B cell (primary cell): ENCODE data around the gene PPCS. TPM values are rescaled to one million over a fixed set of nuclear protein-coding genes. Genes with fewer than 3 reads are reported as not detected.

Source experiments
- ATAC-seq: fragments of 200-7000 bp; cut with Tn5 transposase; one replicate; pipeline ENCODE4 v1.10.0; 2021; ENCODE audit warnings: low read depth, mild to moderate bottlenecking, moderate number of reproducible peaks, moderate library complexity
- CTCF ChIA-PET: fragments of 350-600 bp; sonication (Branson Sonifier 250); formaldehyde crosslinking; loops from one replicate; lab custom pipeline; 2021; ENCODE audit warnings: antibody characterized with exemption, inconsistent platforms; lab: Charles Lee
- POLR2A ChIA-PET: fragments of 350-600 bp; sonication (Branson Sonifier 250); formaldehyde crosslinking; loops from one replicate; lab custom pipeline; 2021; ENCODE audit warnings: antibody characterized with exemption; lab: Charles Lee
- DNase-seq: peaks from one replicate; pipeline ENCODE4 v3.0.0; 2013
- H2AFZ ChIP-seq: 2 replicates; pipeline ENCODE4 v1.6.1; 2012; ENCODE audit warnings: mild to moderate bottlenecking, low read depth, low read length; ENCODE audit not compliant: insufficient read depth, poor library complexity, severe bottlenecking
- H3K27ac ChIP-seq, 2 donors: 1 replicate in 1 of 2; 2 replicates in 1 of 2; pipeline ENCODE4 v1.5.1; 2012 to 2013; ENCODE audit warnings: low read length in 2 of 2, mild to moderate bottlenecking in 2 of 2, moderate library complexity in 1 of 2
- H3K27me3 ChIP-seq, 4 experiments: fragments of 200-600 bp in 1 of 4; sonication (generic) in 1 of 4; replicated peaks in 1 of 4; 1 replicate in 2 of 4; 2 replicates in 2 of 4; pipeline versions ENCODE4 v1.6.1 to v1.7.0; 2013 to 2016; ENCODE audit warnings: low read length in 3 of 4, mild to moderate bottlenecking in 2 of 4, mixed read lengths in 1 of 4, moderate library complexity in 1 of 4; ENCODE audit not compliant: insufficient read depth in 4 of 4, control insufficient read depth in 3 of 4; ENCODE audit errors: control extremely low read depth in 1 of 4
- H3K36me3 ChIP-seq, 2 experiments: replicated peaks in 1 of 2; 1 replicate in 1 of 2; 2 replicates in 1 of 2; pipeline versions ENCODE4 v1.6.1 to v1.7.1; 2013; ENCODE audit warnings: low read length in 1 of 2; ENCODE audit not compliant: insufficient read depth in 2 of 2, control insufficient read depth in 1 of 2; ENCODE audit errors: control extremely low read depth in 1 of 2, extremely low read depth in 1 of 2
- H3K4me1 ChIP-seq, 2 donors: fragments of 200-600 bp in 1 of 2; sonication (generic) in 1 of 2; 1 replicate in 1 of 2; 2 replicates in 1 of 2; pipeline versions ENCODE4 v1.5.1 to v1.6.1; 2013 to 2017; ENCODE audit warnings: low read length in 2 of 2; ENCODE audit not compliant: control insufficient read depth in 2 of 2, insufficient read depth in 2 of 2
- H3K4me2 ChIP-seq: replicated peaks from 2 replicates; pipeline ENCODE3; 2012; ENCODE audit warnings: mild to moderate bottlenecking, low read depth, low read length; ENCODE audit not compliant: poor library complexity, severe bottlenecking
- H3K4me3 ChIP-seq, 5 experiments: fragments of 200-600 bp in 1 of 5; sonication (generic) in 1 of 5; 1 replicate in 3 of 5; 2 replicates in 2 of 5; pipeline versions ENCODE4 v1.5.1 to v1.7.0; 2011 to 2016; ENCODE audit warnings: low read length in 4 of 5, mild to moderate bottlenecking in 4 of 5, low read depth in 2 of 5, control low read depth in 1 of 5, moderate library complexity in 1 of 5; ENCODE audit not compliant: insufficient read depth in 1 of 5; ENCODE audit errors: control extremely low read depth in 1 of 5, extremely low read depth in 1 of 5
- H3K79me2 ChIP-seq: fragments of 200-600 bp; sonication (generic); one replicate; pipeline ENCODE4 v1.6.0; 2016; ENCODE audit warnings: low read length; ENCODE audit not compliant: control insufficient read depth, insufficient read depth
- H3K9ac ChIP-seq: fragments of 200-600 bp; sonication (generic); 2 replicates; pipeline ENCODE4 v1.6.1; 2017; ENCODE audit warnings: mild to moderate bottlenecking, low read length, moderate library complexity
- H3K9me3 ChIP-seq, 3 donors: one replicate each; pipeline versions ENCODE4 v1.6.1 to v1.7.1; 2013; ENCODE audit warnings: low read length in 2 of 3; ENCODE audit not compliant: control insufficient read depth in 2 of 3, insufficient read depth in 1 of 3; ENCODE audit errors: control extremely low read depth in 1 of 3
- H4K20me1 ChIP-seq: 2 replicates; pipeline ENCODE4 v1.6.0; 2012; ENCODE audit warnings: mild to moderate bottlenecking, low read length; ENCODE audit not compliant: insufficient read depth, control insufficient read depth, poor library complexity, severe bottlenecking
- H3K27ac Mint-ChIP-seq: one replicate; pipeline ENCODE4 v1.8.0; 2021; ENCODE audit warnings: mixed read lengths
- H3K27me3 Mint-ChIP-seq: one replicate; pipeline ENCODE4 v1.8.0; 2021; ENCODE audit warnings: mixed read lengths
- H3K4me1 Mint-ChIP-seq: one replicate; pipeline ENCODE4 v1.8.0; 2021; ENCODE audit warnings: mixed read lengths
- H3K4me3 Mint-ChIP-seq: one replicate; pipeline ENCODE4 v1.8.0; 2021; ENCODE audit warnings: mixed read lengths
- H3K9me3 Mint-ChIP-seq: one replicate; pipeline ENCODE4 v1.8.0; 2022; ENCODE audit warnings: mixed read lengths; ENCODE audit not compliant: insufficient read depth
- EZH2 ChIP-seq: IDR thresholded peaks from 2 replicates; pipeline ENCODE4 v1.6.1; 2012; ENCODE audit warnings: borderline replicate concordance, low read depth, mild to moderate bottlenecking, moderate library complexity, low read length; ENCODE audit not compliant: insufficient read depth, poor library complexity, severe bottlenecking
- WGBS: methylation state at CpG from one replicate; pipeline ENCODE4 v1.1.5; 2013; ENCODE audit warnings: missing lambda C conversion rate; ENCODE audit not compliant: insufficient coverage; 5-methylcytosine and 5-hydroxymethylcytosine counted together
- intact Hi-C: fragments of 100-400 bp; cut with micrococcal nuclease; formaldehyde crosslinking; loops from one replicate; pipeline ENCODE4 v1.10.0; 2022
- polyA plus RNA-seq: library from polyadenylated mRNA; depleted of rRNA; stranded (reverse); fragments of >200 nt; gene quantifications from 2 replicates; pipeline ENCODE4 v1.2.3, GENCODE V29; 2012
- total RNA-seq, 2 donors: library from RNA; stranded (reverse); fragments of 120-200 nt in 1 of 2; gene quantifications; 1 replicate in 1 of 2; 2 replicates in 1 of 2; pipeline versions ENCODE4 v1.2.3 to v1.2.4, GENCODE V29; 2013 to 2022
- TF ChIP-seq, protein P1 (sequence below): fragments of 200-600 bp; IDR thresholded peaks from one replicate; pipeline ENCODE4 v1.8.0; 2022; ENCODE audit warnings: antibody characterized with exemption, mild to moderate bottlenecking

Gene PPCS
- total and polyA plus RNA-seq, 2 donors (not counting 1 experiment from before 2014, with no cell fraction given), result 74.9 to 88.4 TPM

GRCh38 chr1:42420121-42420520 lies 36.2 kb upstream of the PPCS start:
- no peak for ATAC-seq
- Mint-ChIP-seq H3K27ac (no peak overlapping the region), H3K9me3 (no peaks in the 10 kb centered on the region), H3K4me3 (no peak overlapping the region), H3K27me3 (peaks cover 20% of the 10 kb centered on the region), H3K4me1 (no peaks in the 10 kb centered on the region)
- H3K4me2 ChIP-seq, result no peak overlapping the region
- no peak overlapping the region for H2AFZ ChIP-seq
- no peak for DNase-seq
- no peak overlapping the region for H3K4me3 ChIP-seq
- intact Hi-C loops, result no loop called here
- no peaks in the 10 kb centered on the region for H3K4me1 ChIP-seq
- no peaks in the 10 kb centered on the region for H3K27me3 ChIP-seq
- no peak overlapping the region for H3K27ac ChIP-seq
- H4K20me1 ChIP-seq, result no peaks in the 10 kb centered on the region
- H3K79me2 ChIP-seq, result no peaks in the 10 kb centered on the region
- no peak overlapping the region for H3K9ac ChIP-seq
- WGBS, result 93% methylated on average over 3 of the region's 7 CpGs
- TF ChIP-seq, protein P1, sequence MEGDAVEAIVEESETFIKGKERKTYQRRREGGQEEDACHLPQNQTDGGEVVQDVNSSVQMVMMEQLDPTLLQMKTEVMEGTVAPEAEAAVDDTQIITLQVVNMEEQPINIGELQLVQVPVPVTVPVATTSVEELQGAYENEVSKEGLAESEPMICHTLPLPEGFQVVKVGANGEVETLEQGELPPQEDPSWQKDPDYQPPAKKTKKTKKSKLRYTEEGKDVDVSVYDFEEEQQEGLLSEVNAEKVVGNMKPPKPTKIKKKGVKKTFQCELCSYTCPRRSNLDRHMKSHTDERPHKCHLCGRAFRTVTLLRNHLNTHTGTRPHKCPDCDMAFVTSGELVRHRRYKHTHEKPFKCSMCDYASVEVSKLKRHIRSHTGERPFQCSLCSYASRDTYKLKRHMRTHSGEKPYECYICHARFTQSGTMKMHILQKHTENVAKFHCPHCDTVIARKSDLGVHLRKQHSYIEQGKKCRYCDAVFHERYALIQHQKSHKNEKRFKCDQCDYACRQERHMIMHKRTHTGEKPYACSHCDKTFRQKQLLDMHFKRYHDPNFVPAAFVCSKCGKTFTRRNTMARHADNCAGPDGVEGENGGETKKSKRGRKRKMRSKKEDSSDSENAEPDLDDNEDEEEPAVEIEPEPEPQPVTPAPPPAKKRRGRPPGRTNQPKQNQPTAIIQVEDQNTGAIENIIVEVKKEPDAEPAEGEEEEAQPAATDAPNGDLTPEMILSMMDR, result no peak
- no peak for TF ChIP-seq EZH2
- ChIA-PET POLR2A (no interaction called here), CTCF (no interaction called here)
- no peaks in the 10 kb centered on the region for H3K36me3 ChIP-seq
- H3K9me3 ChIP-seq, result no peaks in the 10 kb centered on the region

DNA sequence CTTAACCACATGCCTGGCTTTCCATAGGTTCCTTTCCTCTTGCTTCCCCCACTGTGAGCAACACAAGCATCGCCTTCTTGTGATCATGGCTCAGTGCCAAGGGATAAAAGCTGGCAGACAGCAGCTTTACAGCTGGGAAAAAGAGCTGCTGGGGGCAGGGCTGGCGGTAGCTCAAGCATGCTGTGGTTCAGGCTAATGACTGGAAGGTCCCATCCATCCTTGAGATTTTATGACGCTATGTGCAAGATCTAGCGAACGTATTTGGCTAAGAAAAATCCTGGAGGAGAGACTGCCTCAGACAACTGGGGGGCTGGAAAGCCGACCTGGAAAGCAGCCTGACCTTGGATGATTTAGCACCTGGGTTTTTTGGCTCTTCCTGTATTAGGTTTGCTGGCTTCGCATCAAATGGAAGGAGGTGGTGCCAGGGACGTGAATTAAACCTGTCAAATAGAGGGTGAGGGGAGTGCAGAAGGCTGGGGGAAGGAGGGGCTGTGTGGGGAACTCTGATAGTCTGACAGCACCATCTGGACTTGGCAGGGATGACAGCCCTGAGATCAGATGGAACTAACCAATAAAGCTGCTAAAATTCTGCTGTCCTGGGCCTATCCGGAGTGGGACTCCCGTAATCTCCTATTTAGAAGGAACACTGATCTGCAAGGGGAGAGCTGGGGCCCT lies 35.3 kb upstream of the PPCS start:
- Mint-ChIP-seq H3K4me1 (no peaks in the 10 kb centered on the region), H3K9me3 (no peaks in the 10 kb centered on the region), H3K27me3 (peaks cover 20% of the 10 kb centered on the region), H3K27ac (no peak overlapping the region), H3K4me3 (no peak overlapping the region)
- DNase-seq (no peak), ATAC-seq (no peak)
- H3K4me2 ChIP-seq, result no peak overlapping the region
- no peaks in the 10 kb centered on the region for H3K4me1 ChIP-seq
- no peaks in the 10 kb centered on the region for H3K27me3 ChIP-seq
- 39% methylated on average over 10 of the region's 10 CpGs for WGBS
- no peak overlapping the region for H2AFZ ChIP-seq
- H3K9ac ChIP-seq, result no peak overlapping the region
- no peaks in the 10 kb centered on the region for H3K36me3 ChIP-seq
- ChIA-PET CTCF (interaction anchor here (1.2 kb wide), 1 partner anchor 1514 kb away, joined by 3 read pairs; no protein-coding TSS in a partner anchor), POLR2A (no interaction called here)
- no peak overlapping the region for H3K4me3 ChIP-seq
- intact Hi-C loops, result no loop called here
- H3K9me3 ChIP-seq, result no peaks in the 10 kb centered on the region
- no peaks in the 10 kb centered on the region for H3K79me2 ChIP-seq
- no peaks in the 10 kb centered on the region for H4K20me1 ChIP-seq
- TF ChIP-seq, protein P1, result no peak
- no peak for TF ChIP-seq EZH2
- H3K27ac ChIP-seq, result no peak overlapping the region
